ENCODE measurements around the gene CD96.
"Not testable (repeated sequence)": the region's sequence is repeated elsewhere in the genome, so short reads cannot be mapped to it uniquely, and the experiment has no call there.

The CD96 gene

GRCh38 chr3:111652492-111653180, 110.6 kb downstream of the CD96 start:
- peaks cover 36% of the 10 kb centered on the region for H3K36me3 Mint-ChIP-seq (ENCODE audit: insufficient read depth)
- no peak for ATAC-seq (replicated peaks; ENCODE audit: extremely low read depth, poor library complexity, severe bottlenecking)
- no peaks in the 10 kb centered on the region for H3K9me3 Mint-ChIP-seq
- H3K4me1 Mint-ChIP-seq = peaks cover 24% of the 10 kb centered on the region
- H3K27me3 Mint-ChIP-seq = no peaks in the 10 kb centered on the region
- H3K27ac Mint-ChIP-seq (ENCODE audit: low read depth) = peak overlapping the region; percentile 3
- no peak overlapping the region for H3K4me3 Mint-ChIP-seq
- DNase-seq (ENCODE audit: low spot score in 2 of 2) = no peak

- Mint-ChIP-seq H3K4me1 (peaks cover 16% of the 10 kb centered on the region), H3K4me3 (no peak overlapping the region), H3K27ac (ENCODE audit: low read depth) (no peak overlapping the region), H3K36me3 (ENCODE audit: insufficient read depth) (peaks cover 30% of the 10 kb centered on the region), H3K27me3 (no peaks in the 10 kb centered on the region), H3K9me3 (no peaks in the 10 kb centered on the region)
- no peak for DNase-seq (ENCODE audit: low spot score in 2 of 2)
- no peak for ATAC-seq (replicated peaks; ENCODE audit: extremely low read depth, poor library complexity, severe bottlenecking)
Observed at GRCh38 chr3:111653766-111654165, 111.8 kb downstream of the CD96 start.

- H3K4me1 Mint-ChIP-seq = peaks cover 9% of the 10 kb centered on the region
- peaks cover 16% of the 10 kb centered on the region for H3K36me3 Mint-ChIP-seq (ENCODE audit: insufficient read depth)
- H3K27me3 Mint-ChIP-seq = no peaks in the 10 kb centered on the region
- no peak overlapping the region for H3K4me3 Mint-ChIP-seq
- H3K27ac Mint-ChIP-seq (ENCODE audit: low read depth) = no peak overlapping the region
- DNase-seq (ENCODE audit: low spot score in 2 of 2) (no peak), ATAC-seq (replicated peaks; ENCODE audit: extremely low read depth, poor library complexity, severe bottlenecking) (no peak)
- peaks cover 12% of the 10 kb centered on the region for H3K9me3 Mint-ChIP-seq
Observed at GRCh38 chr3:111662012-111662411, 120.0 kb downstream of the CD96 start.

GRCh38 chr3:111662907-111663306, 120.9 kb downstream of the CD96 start:
- peaks cover 12% of the 10 kb centered on the region for H3K9me3 Mint-ChIP-seq
- H3K4me3 Mint-ChIP-seq = no peak overlapping the region
- DNase-seq (ENCODE audit: low spot score in 2 of 2) (no peak), ATAC-seq (replicated peaks; ENCODE audit: extremely low read depth, poor library complexity, severe bottlenecking) (no peak)
- H3K27me3 Mint-ChIP-seq = no peaks in the 10 kb centered on the region
- peaks cover 17% of the 10 kb centered on the region for H3K4me1 Mint-ChIP-seq
- H3K36me3 Mint-ChIP-seq (ENCODE audit: insufficient read depth) = peaks cover 18% of the 10 kb centered on the region
- H3K27ac Mint-ChIP-seq (ENCODE audit: low read depth) = no peak overlapping the region

GRCh38 chr3:111666041-111666735, 124.2 kb downstream of the CD96 start:
- peak overlapping the region; percentile 87 for H3K27ac Mint-ChIP-seq (ENCODE audit: low read depth)
- peaks cover 9% of the 10 kb centered on the region for H3K9me3 Mint-ChIP-seq
- H3K27me3 Mint-ChIP-seq = no peaks in the 10 kb centered on the region
- H3K4me3 Mint-ChIP-seq = no peak overlapping the region
- no peak for ATAC-seq (replicated peaks; ENCODE audit: extremely low read depth, poor library complexity, severe bottlenecking)
- peaks cover 29% of the 10 kb centered on the region for H3K4me1 Mint-ChIP-seq
- no peak for DNase-seq (ENCODE audit: low spot score in 2 of 2)
- H3K36me3 Mint-ChIP-seq (ENCODE audit: insufficient read depth) = peaks cover 15% of the 10 kb centered on the region

GRCh38 chr3:111667170-111667569, 125.2 kb downstream of the CD96 start:
- H3K4me1 Mint-ChIP-seq = peaks cover 37% of the 10 kb centered on the region
- no peaks in the 10 kb centered on the region for H3K27me3 Mint-ChIP-seq
- H3K36me3 Mint-ChIP-seq (ENCODE audit: insufficient read depth) = peaks cover 14% of the 10 kb centered on the region
- peaks cover 5% of the 10 kb centered on the region for H3K9me3 Mint-ChIP-seq
- peak overlapping the region; percentile 87 for H3K27ac Mint-ChIP-seq (ENCODE audit: low read depth)
- no peak for ATAC-seq (replicated peaks; ENCODE audit: extremely low read depth, poor library complexity, severe bottlenecking)
- peak overlapping the region; percentile 59 for H3K4me3 Mint-ChIP-seq
- no peak for DNase-seq (ENCODE audit: low spot score in 2 of 2)

GRCh38 chr3:111667621-111668239, 125.7 kb downstream of the CD96 start:
- H3K4me3 Mint-ChIP-seq = peak overlapping the region; percentile 59
- peak overlapping the region; percentile 87 for H3K27ac Mint-ChIP-seq (ENCODE audit: low read depth)
- DNase-seq (ENCODE audit: low spot score in 2 of 2) = peak in 1 of 2 donors; percentile 63
- peaks cover 4% of the 10 kb centered on the region for H3K9me3 Mint-ChIP-seq
- ATAC-seq (replicated peaks; ENCODE audit: extremely low read depth, poor library complexity, severe bottlenecking) = peak; percentile 98
- no peaks in the 10 kb centered on the region for H3K27me3 Mint-ChIP-seq
- peaks cover 13% of the 10 kb centered on the region for H3K36me3 Mint-ChIP-seq (ENCODE audit: insufficient read depth)
- H3K4me1 Mint-ChIP-seq = peaks cover 42% of the 10 kb centered on the region

- no peak for DNase-seq (ENCODE audit: low spot score in 2 of 2)
- Mint-ChIP-seq H3K27me3 (no peaks in the 10 kb centered on the region), H3K4me1 (peaks cover 48% of the 10 kb centered on the region), H3K4me3 (peak overlapping the region; percentile 59), H3K36me3 (ENCODE audit: insufficient read depth) (peaks cover 11% of the 10 kb centered on the region), H3K27ac (ENCODE audit: low read depth) (peak overlapping the region; percentile 87), H3K9me3 (no peaks in the 10 kb centered on the region)
- no peak for ATAC-seq (replicated peaks; ENCODE audit: extremely low read depth, poor library complexity, severe bottlenecking)
Observed at GRCh38 chr3:111668326-111668725, 126.3 kb downstream of the CD96 start.

GRCh38 chr3:111668888-111669488, 127.0 kb downstream of the CD96 start:
- Mint-ChIP-seq H3K27ac (ENCODE audit: low read depth) (peak overlapping the region; percentile 87), H3K9me3 (no peaks in the 10 kb centered on the region), H3K36me3 (ENCODE audit: insufficient read depth) (peaks cover 7% of the 10 kb centered on the region)

GRCh38 chr3:111669926-111670630, 128.1 kb downstream of the CD96 start:
- no peak overlapping the region for H3K4me3 Mint-ChIP-seq
- H3K27me3 Mint-ChIP-seq = no peaks in the 10 kb centered on the region
- no peak for ATAC-seq (replicated peaks; ENCODE audit: extremely low read depth, poor library complexity, severe bottlenecking)
- peaks cover 13% of the 10 kb centered on the region for H3K36me3 Mint-ChIP-seq (ENCODE audit: insufficient read depth)
- peaks cover 63% of the 10 kb centered on the region for H3K4me1 Mint-ChIP-seq
- no peak for DNase-seq (ENCODE audit: low spot score in 2 of 2)
- peak overlapping the region; percentile 29 for H3K27ac Mint-ChIP-seq (ENCODE audit: low read depth)
- no peaks in the 10 kb centered on the region for H3K9me3 Mint-ChIP-seq

More at GRCh38 chr3:111668888-111669488, 127.0 kb downstream of the CD96 start:
- ATAC-seq (replicated peaks; ENCODE audit: extremely low read depth, poor library complexity, severe bottlenecking) (peak; percentile 16), DNase-seq (ENCODE audit: low spot score in 2 of 2) (no peak)
- H3K27me3 Mint-ChIP-seq = no peaks in the 10 kb centered on the region
- peaks cover 55% of the 10 kb centered on the region for H3K4me1 Mint-ChIP-seq
- no peak overlapping the region for H3K4me3 Mint-ChIP-seq

GRCh38 chr3:111672461-111672860, 130.5 kb downstream of the CD96 start:
- Mint-ChIP-seq H3K4me1 (peaks cover 75% of the 10 kb centered on the region), H3K27ac (ENCODE audit: low read depth) (peak overlapping the region; percentile 94), H3K4me3 (peak overlapping the region; percentile 86), H3K36me3 (ENCODE audit: insufficient read depth) (peaks cover 13% of the 10 kb centered on the region)
- H3K9me3 Mint-ChIP-seq; DNase-seq (ENCODE audit: low spot score in 2 of 2); ATAC-seq (replicated peaks; ENCODE audit: extremely low read depth, poor library complexity, severe bottlenecking); H3K27me3 Mint-ChIP-seq: not testable (repeated sequence)

- H3K9me3 Mint-ChIP-seq = no peaks in the 10 kb centered on the region
- H3K4me3 Mint-ChIP-seq = peak overlapping the region; percentile 86
- peak overlapping the region; percentile 94 for H3K27ac Mint-ChIP-seq (ENCODE audit: low read depth)
- DNase-seq (ENCODE audit: low spot score in 2 of 2) (no peak), ATAC-seq (replicated peaks; ENCODE audit: extremely low read depth, poor library complexity, severe bottlenecking) (no peak)
- peaks cover 85% of the 10 kb centered on the region for H3K4me1 Mint-ChIP-seq
- H3K36me3 Mint-ChIP-seq (ENCODE audit: insufficient read depth) = peaks cover 15% of the 10 kb centered on the region
- H3K27me3 Mint-ChIP-seq = no peaks in the 10 kb centered on the region
Observed at GRCh38 chr3:111675846-111676210, 133.8 kb downstream of the CD96 start.

All from central memory CD8-positive, alpha-beta T cell (primary cell).